Smooth muscle cell (in vitro differentiated cells): ENCODE results near the gene CHRNA7. TPM values are rescaled to one million over a fixed set of nuclear protein-coding genes. Genes with fewer than 3 reads are reported as not detected.
"Not testable (repeated sequence)": the region's sequence is repeated elsewhere in the genome, so short reads cannot be mapped to it uniquely, and the experiment has no call there.

Experiments
- DNase-seq: peaks from one replicate; lab custom pipeline; 2025; ENCODE audit not compliant: unreplicated experiment; lab: John Stamatoyannopoulos, UW
- H2AFZ ChIP-seq: fragments of 200-600 bp; sonication (generic); 2 replicates; pipeline ENCODE4 v1.6.0; 2016; ENCODE audit warnings: antibody characterized with exemption, low read depth, mild to moderate bottlenecking
- H3F3A ChIP-seq: fragments of 200-600 bp; sonication (generic); 2 replicates; pipeline ENCODE4 v1.6.0; 2017; ENCODE audit warnings: antibody characterized with exemption, low read depth
- H3K27ac ChIP-seq: fragments of 200-600 bp; sonication (generic); 2 replicates; pipeline ENCODE4 v1.5.1; 2016; ENCODE audit warnings: low read depth, mild to moderate bottlenecking
- H3K27me3 ChIP-seq: fragments of 200-600 bp; sonication (generic); 2 replicates; pipeline ENCODE4 v1.6.1; 2016; ENCODE audit warnings: low read depth, mild to moderate bottlenecking
- H3K36me3 ChIP-seq: fragments of 200-600 bp; sonication (generic); 2 replicates; pipeline ENCODE4 v1.5.1; 2016; ENCODE audit warnings: low read depth
- H3K4me1 ChIP-seq: fragments of 200-600 bp; sonication (generic); 2 replicates; pipeline ENCODE4 v1.5.1; 2016; ENCODE audit warnings: low read depth
- H3K4me2 ChIP-seq: fragments of 200-600 bp; sonication (generic); 2 replicates; pipeline ENCODE4 v1.6.0; 2016; ENCODE audit warnings: mild to moderate bottlenecking
- H3K4me3 ChIP-seq: fragments of 200-600 bp; sonication (generic); 2 replicates; pipeline ENCODE4 v1.5.1; 2016; ENCODE audit warnings: mild to moderate bottlenecking
- H3K79me2 ChIP-seq: fragments of 200-600 bp; sonication (generic); 2 replicates; pipeline ENCODE4 v1.6.0; 2016; ENCODE audit warnings: low read depth, mild to moderate bottlenecking
- H3K9ac ChIP-seq: fragments of 200-600 bp; sonication (generic); 2 replicates; pipeline ENCODE4 v1.6.0; 2016; ENCODE audit warnings: low read depth
- H3K9me3 ChIP-seq: fragments of 200-600 bp; sonication (generic); replicated peaks from 2 replicates; pipeline ENCODE4 v1.5.1; 2016; ENCODE audit warnings: low read depth
- H4K20me1 ChIP-seq: fragments of 200-600 bp; sonication (generic); 2 replicates; pipeline ENCODE4 v1.6.0; 2016; ENCODE audit warnings: low read depth
- WGBS: methylation state at CpG from one replicate; pipeline ENCODE4 v1.1.7; 2016; ENCODE audit warnings: low lambda C conversion rate; 5-methylcytosine and 5-hydroxymethylcytosine counted together
- polyA plus RNA-seq: library from polyadenylated mRNA; unstranded; fragments of >200 nt; fragmentation: Nextera tagmentation; extraction: Ambion mirVana; gene quantifications from 2 replicates; pipeline ENCODE4 v1.2.1, GENCODE V29; 2016
- total RNA-seq: library from RNA; depleted of rRNA; stranded (reverse); fragments of >200 nt; gene quantifications from 2 replicates; pipeline ENCODE4 v1.2.3, GENCODE V29; 2014
- TF ChIP-seq, protein P1 (sequence below): fragments of 200-600 bp; sonication (generic); IDR thresholded peaks from 2 replicates; pipeline ENCODE4 v1.5.1; 2017; ENCODE audit warnings: borderline replicate concordance, mild to moderate bottlenecking, antibody characterized with exemption; ENCODE audit not compliant: insufficient read depth, poor library complexity, severe bottlenecking

Gene CHRNA7
- total and polyA plus RNA-seq, 2 experiments from 2014 or later = 1.2 to 2.5 TPM

DNA sequence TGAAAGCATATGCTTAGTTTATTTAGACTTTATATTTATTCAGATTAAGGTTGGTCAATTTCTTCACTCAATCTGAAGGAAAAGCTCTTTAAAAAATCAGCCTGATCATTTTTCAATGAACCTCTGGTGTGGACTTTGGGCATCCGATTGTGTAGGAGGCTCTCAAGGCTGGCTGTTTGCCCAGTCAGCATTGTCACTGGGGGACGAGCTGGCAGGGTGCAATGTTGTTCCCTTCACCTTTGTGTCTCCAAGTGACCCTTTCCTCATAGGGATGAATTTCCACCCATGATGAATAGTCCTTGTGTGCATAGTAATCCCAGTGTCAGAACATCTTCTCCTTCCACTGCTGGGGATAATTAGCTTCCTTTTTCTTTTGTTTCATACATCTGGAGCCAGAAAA lies 102.5 kb downstream of the CHRNA7 start:
- no peak overlapping the region for H3K27ac ChIP-seq
- no peaks in the 10 kb centered on the region for H3K9me3 ChIP-seq
- H3K4me3 ChIP-seq = no peak overlapping the region
- H3K79me2 ChIP-seq = no peaks in the 10 kb centered on the region
- H3K27me3 ChIP-seq = no peaks in the 10 kb centered on the region
- TF ChIP-seq, protein P1, sequence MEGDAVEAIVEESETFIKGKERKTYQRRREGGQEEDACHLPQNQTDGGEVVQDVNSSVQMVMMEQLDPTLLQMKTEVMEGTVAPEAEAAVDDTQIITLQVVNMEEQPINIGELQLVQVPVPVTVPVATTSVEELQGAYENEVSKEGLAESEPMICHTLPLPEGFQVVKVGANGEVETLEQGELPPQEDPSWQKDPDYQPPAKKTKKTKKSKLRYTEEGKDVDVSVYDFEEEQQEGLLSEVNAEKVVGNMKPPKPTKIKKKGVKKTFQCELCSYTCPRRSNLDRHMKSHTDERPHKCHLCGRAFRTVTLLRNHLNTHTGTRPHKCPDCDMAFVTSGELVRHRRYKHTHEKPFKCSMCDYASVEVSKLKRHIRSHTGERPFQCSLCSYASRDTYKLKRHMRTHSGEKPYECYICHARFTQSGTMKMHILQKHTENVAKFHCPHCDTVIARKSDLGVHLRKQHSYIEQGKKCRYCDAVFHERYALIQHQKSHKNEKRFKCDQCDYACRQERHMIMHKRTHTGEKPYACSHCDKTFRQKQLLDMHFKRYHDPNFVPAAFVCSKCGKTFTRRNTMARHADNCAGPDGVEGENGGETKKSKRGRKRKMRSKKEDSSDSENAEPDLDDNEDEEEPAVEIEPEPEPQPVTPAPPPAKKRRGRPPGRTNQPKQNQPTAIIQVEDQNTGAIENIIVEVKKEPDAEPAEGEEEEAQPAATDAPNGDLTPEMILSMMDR = no peak
- H3K4me1 ChIP-seq = no peaks in the 10 kb centered on the region
- H3K9ac ChIP-seq = no peak overlapping the region
- H4K20me1 ChIP-seq = no peaks in the 10 kb centered on the region
- H3K36me3 ChIP-seq = no peaks in the 10 kb centered on the region
- H3F3A ChIP-seq = no peaks in the 10 kb centered on the region
- 93% methylated on average over 2 of the region's 2 CpGs for WGBS
- no peak overlapping the region for H2AFZ ChIP-seq
- DNase-seq = no peak
- H3K4me2 ChIP-seq = no peak overlapping the region

DNA sequence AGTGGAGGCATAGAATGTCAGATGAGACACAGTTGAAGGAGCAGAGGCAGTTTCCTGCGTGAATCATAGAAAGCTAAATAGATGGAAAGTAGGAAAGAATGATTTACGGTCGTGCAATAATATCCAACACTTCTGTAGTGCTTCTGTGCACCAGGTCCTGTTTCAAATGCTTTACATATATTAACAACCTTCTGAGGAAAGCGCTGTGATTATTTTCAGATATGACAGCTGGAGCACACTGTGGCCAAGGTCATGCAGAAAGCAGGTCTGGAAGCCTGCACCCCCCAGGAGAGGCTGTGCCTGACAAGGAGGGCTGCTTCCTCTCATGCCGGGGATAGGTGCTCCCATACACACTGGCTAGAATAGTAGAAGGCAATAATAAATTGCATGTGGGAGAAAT lies 104.5 kb downstream of the CHRNA7 start:
- Histone ChIP-seq H3K79me2 (no peaks in the 10 kb centered on the region), H3K4me2 (no peak overlapping the region), H3F3A (no peaks in the 10 kb centered on the region), H3K36me3 (no peaks in the 10 kb centered on the region), H3K27me3 (no peaks in the 10 kb centered on the region), H3K9me3 (no peaks in the 10 kb centered on the region), H3K27ac (no peak overlapping the region), H3K4me1 (no peaks in the 10 kb centered on the region), H4K20me1 (no peaks in the 10 kb centered on the region), H3K4me3 (no peak overlapping the region), H3K9ac (no peak overlapping the region), H2AFZ (no peak overlapping the region)
- TF ChIP-seq, protein P1 = no peak
- no peak for DNase-seq
- 92% methylated on average over 5 of the region's 5 CpGs for WGBS

DNA sequence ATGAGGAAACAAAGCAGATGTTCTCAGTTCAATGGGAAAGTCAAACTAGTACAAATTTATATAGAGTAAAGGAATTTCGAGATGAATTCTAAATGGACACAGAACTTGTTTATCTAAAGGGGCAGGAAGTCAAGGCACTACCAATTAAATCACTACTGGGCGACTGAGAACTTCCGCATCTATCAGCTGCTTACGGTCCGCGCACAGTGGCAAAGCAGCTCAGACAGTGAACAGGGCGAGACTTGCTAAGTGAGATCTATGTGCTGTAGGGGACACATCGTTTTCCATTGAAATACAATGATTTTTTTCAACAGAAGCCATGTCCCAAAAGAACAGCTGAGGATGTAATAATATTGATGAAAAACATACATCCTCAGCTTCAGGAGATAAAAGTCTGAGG lies 105.0 kb downstream of the CHRNA7 start:
- TF ChIP-seq, protein P1 = no peak
- WGBS = 90% methylated on average over 8 of the region's 8 CpGs
- Histone ChIP-seq H3K4me1 (no peaks in the 10 kb centered on the region), H3K36me3 (no peaks in the 10 kb centered on the region), H2AFZ (no peak overlapping the region), H4K20me1 (no peaks in the 10 kb centered on the region), H3K9ac (no peak overlapping the region), H3K4me2 (no peak overlapping the region), H3K27ac (no peak overlapping the region), H3K79me2 (no peaks in the 10 kb centered on the region), H3F3A (no peaks in the 10 kb centered on the region), H3K9me3 (no peaks in the 10 kb centered on the region), H3K27me3 (no peaks in the 10 kb centered on the region), H3K4me3 (no peak overlapping the region)
- no peak for DNase-seq

DNA sequence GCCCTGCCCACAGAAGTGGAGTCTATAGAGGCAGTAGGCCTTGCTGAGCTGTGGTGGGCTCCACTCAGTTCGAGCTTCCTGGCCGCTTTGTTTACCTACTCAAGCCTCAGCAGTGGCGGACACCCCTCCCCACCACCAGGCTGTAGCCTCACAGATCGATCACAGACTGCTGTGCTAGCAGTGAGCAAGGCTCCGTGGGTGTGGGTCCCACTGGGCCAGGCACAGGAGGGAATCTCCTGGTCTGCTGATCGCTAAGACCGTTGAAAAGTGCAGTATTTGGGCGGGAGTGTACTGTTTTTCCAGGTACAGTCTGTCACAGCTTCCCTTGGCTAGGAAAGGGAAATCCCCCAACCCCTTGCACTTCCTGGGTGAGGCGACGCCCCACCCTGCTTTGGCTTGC lies 115.2 kb downstream of the CHRNA7 start:
- H3K79me2 ChIP-seq, H3K4me1 ChIP-seq, H3K9ac ChIP-seq, H3K4me2 ChIP-seq, H2AFZ ChIP-seq, H4K20me1 ChIP-seq, H3K36me3 ChIP-seq, H3K9me3 ChIP-seq, H3K27me3 ChIP-seq, H3K27ac ChIP-seq, H3F3A ChIP-seq, H3K4me3 ChIP-seq, DNase-seq: not testable (repeated sequence)
- 91% methylated on average over 10 of the region's 10 CpGs for WGBS
